Ramos (cell line): ENCODE data around the gene ATP2A2.
"Not testable (repeated sequence)": the region's sequence is repeated elsewhere in the genome, so short reads cannot be mapped to it uniquely, and the experiment has no call there.

ENCODE experiments used
- in situ Hi-C: fragments of 300-500 bp; cut with MboI; formaldehyde crosslinking; loops from one replicate; pipeline ENCODE4 v1.14.3; 2022; ENCODE audit warnings: low sequenced_read_pairs; ENCODE audit not compliant: unreplicated experiment

The ATP2A2 gene

GRCh38 chr12:110358384-110359097 lies 77.5 kb downstream of the ATP2A2 start:
- in situ Hi-C loops: loop anchor here (10.0 kb wide), 1 partner anchor 246 kb away; no protein-coding TSS in a partner anchor

- in situ Hi-C loops: no loop called here
These were observed 80.2 kb downstream of the ATP2A2 start for GRCh38 chr12:110361216-110361615.

GRCh38 chr12:110365489-110366320 lies 84.7 kb downstream of the ATP2A2 start:
- in situ Hi-C loops: no loop called here

GRCh38 chr12:110366321-110367142 lies 85.5 kb downstream of the ATP2A2 start:
- in situ Hi-C loops: no loop called here

GRCh38 chr12:110367181-110367864 lies 86.3 kb downstream of the ATP2A2 start:
- in situ Hi-C loops: no loop called here

- in situ Hi-C loops: no loop called here
These were observed 88.9 kb downstream of the ATP2A2 start for GRCh38 chr12:110369992-110370391.

GRCh38 chr12:110370732-110371231 lies 89.7 kb downstream of the ATP2A2 start:
- in situ Hi-C loops: no loop called here

GRCh38 chr12:110371408-110372055 lies 90.5 kb downstream of the ATP2A2 start:
- in situ Hi-C loops: no loop called here

GRCh38 chr12:110372056-110372425 lies 91.0 kb downstream of the ATP2A2 start:
- in situ Hi-C loops: no loop called here

GRCh38 chr12:110373025-110373424 lies 92.0 kb downstream of the ATP2A2 start:
- in situ Hi-C loops: no loop called here

GRCh38 chr12:110373425-110373824 lies 92.4 kb downstream of the ATP2A2 start:
- in situ Hi-C loops: no loop called here

GRCh38 chr12:110373962-110374611 lies 93.0 kb downstream of the ATP2A2 start:
- in situ Hi-C loops: no loop called here

GRCh38 chr12:110378131-110378790 lies 97.2 kb downstream of the ATP2A2 start:
- in situ Hi-C loops: not testable (repeated sequence)

GRCh38 chr12:110379197-110379596 lies 98.2 kb downstream of the ATP2A2 start:
- in situ Hi-C loops: no loop called here

- in situ Hi-C loops: no loop called here
These were observed 98.6 kb downstream of the ATP2A2 start for GRCh38 chr12:110379631-110380030.

- in situ Hi-C loops: no loop called here
These were observed 101.6 kb downstream of the ATP2A2 start for GRCh38 chr12:110382683-110383082.
